Measurements from ENCODE around the gene IL1RAPL1.

The IL1RAPL1 gene

DNA sequence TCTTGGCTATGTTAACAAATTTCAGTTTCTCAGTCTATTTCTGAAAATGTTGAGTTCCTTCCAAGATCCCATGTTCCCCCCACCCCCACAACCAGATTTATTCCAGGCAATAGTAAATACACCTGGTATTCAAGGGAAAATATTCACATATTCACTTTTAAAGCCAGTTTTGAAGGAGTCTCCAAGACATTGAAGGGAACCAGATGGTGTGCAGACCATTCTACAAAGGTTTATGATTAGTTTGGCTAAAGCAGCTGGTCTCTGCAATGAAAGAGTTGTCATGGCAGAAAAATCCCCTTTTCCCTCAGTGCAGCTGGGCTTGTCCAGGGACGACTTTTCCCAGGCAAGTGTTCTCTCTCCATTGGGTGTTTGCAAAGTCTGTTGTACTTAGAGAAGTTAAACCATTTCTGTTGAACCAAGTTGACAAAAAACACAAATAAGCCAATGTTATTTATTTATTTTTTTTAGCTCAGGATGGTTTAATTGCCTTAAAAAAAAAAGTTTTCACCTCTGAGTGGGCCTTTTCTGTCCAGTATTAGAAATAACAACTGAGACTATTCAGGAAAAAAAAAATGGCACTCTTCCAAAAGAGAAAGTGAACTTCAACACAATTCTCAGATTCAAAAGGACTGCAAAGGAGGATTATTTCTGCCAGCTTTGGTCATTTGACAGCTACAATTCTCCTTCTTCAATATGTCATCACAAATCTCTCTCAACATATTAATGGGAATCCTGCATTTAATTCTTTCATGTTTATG is 410.6 kb downstream of the IL1RAPL1 start:
- H3K9me3 ChIP-seq (ENCODE audit: insufficient read depth, low read depth, low read length), result no peaks in the 10 kb centered on the region
- H3K27me3 ChIP-seq (ENCODE audit: insufficient read depth, low read length, poor library complexity, severe bottlenecking), result no peaks in the 10 kb centered on the region
- no peak overlapping the region for H3K4me3 ChIP-seq (ENCODE audit: low read length, poor library complexity, severe bottlenecking)
- H4K20me1 ChIP-seq (ENCODE audit: insufficient read depth, low read length, poor library complexity, severe bottlenecking), result no peaks in the 10 kb centered on the region
- no peak overlapping the region for H3K4me2 ChIP-seq (ENCODE audit: low read depth, low read length, poor library complexity, severe bottlenecking)
- no peaks in the 10 kb centered on the region for H3K36me3 ChIP-seq (ENCODE audit: insufficient read depth, low read length)
- no peaks in the 10 kb centered on the region for H3K9me2 ChIP-seq (replicated peaks; ENCODE audit: low read depth, low read length)
- H3F3A ChIP-seq (ENCODE audit: low read depth), result no peaks in the 10 kb centered on the region
- no peak overlapping the region for H2AFZ ChIP-seq (ENCODE audit: low read length)
- no peak for TF ChIP-seq EZH2phosphoT487 (IDR thresholded peaks at IDR 0.05; ENCODE audit: borderline replicate concordance)
- no peak overlapping the region for H3K9ac ChIP-seq (ENCODE audit: low read depth, low read length, poor library complexity, severe bottlenecking)
- no peaks in the 10 kb centered on the region for H3K79me2 ChIP-seq (ENCODE audit: insufficient read depth, low read length)
- H3K4me1 ChIP-seq (ENCODE audit: insufficient read depth, low read length, poor library complexity, severe bottlenecking), result no peaks in the 10 kb centered on the region

GRCh38 chrX:28998609-28999135 is 411.4 kb downstream of the IL1RAPL1 start:
- no peak for TF ChIP-seq EZH2phosphoT487 (IDR thresholded peaks at IDR 0.05; ENCODE audit: borderline replicate concordance)
- TF ChIP-seq CTCF (conservative IDR thresholded peaks at IDR 0.05; ENCODE audit: low read length), result no peak
- H3K36me3 ChIP-seq (ENCODE audit: insufficient read depth, low read length), result no peaks in the 10 kb centered on the region

DNA sequence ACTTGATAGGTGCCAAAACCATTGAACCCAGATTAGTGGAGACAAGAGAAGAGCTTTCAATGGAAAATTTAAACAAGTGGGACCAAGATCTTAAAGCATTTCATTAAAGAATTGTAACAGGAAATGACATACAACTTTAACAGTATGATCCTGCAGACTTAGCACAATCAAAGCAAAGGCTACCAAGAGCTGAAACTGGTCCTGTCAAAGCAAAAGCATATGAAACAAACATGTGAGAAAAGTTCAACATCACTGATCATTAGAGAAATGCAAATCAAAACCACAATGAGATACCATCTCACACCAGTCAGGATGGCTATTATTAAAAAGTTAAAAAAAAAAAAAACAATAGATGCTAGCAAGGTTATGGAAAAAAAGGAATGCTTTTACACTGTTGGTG is 425.6 kb downstream of the IL1RAPL1 start:
- no peak overlapping the region for H2AFZ ChIP-seq (ENCODE audit: low read length)
- no peak for TF ChIP-seq EZH2phosphoT487 (IDR thresholded peaks at IDR 0.05; ENCODE audit: borderline replicate concordance)
- TF ChIP-seq CTCF (conservative IDR thresholded peaks at IDR 0.05; ENCODE audit: low read length), result no peak
- H3K9me2 ChIP-seq (replicated peaks; ENCODE audit: low read depth, low read length), result no peaks in the 10 kb centered on the region
- no peaks in the 10 kb centered on the region for H3K27me3 ChIP-seq (ENCODE audit: insufficient read depth, low read length, poor library complexity, severe bottlenecking)
- H3F3A ChIP-seq (ENCODE audit: low read depth), result no peaks in the 10 kb centered on the region
- no peak overlapping the region for H3K9ac ChIP-seq (ENCODE audit: low read depth, low read length, poor library complexity, severe bottlenecking)
- H4K20me1 ChIP-seq (ENCODE audit: insufficient read depth, low read length, poor library complexity, severe bottlenecking), result no peaks in the 10 kb centered on the region
- no peak overlapping the region for H3K4me3 ChIP-seq (ENCODE audit: low read length, poor library complexity, severe bottlenecking)
- no peak overlapping the region for H3K4me2 ChIP-seq (ENCODE audit: low read depth, low read length, poor library complexity, severe bottlenecking)
- no peaks in the 10 kb centered on the region for H3K36me3 ChIP-seq (ENCODE audit: insufficient read depth, low read length)
- no peaks in the 10 kb centered on the region for H3K4me1 ChIP-seq (ENCODE audit: insufficient read depth, low read length, poor library complexity, severe bottlenecking)
- H3K79me2 ChIP-seq (ENCODE audit: insufficient read depth, low read length), result no peaks in the 10 kb centered on the region
- no peaks in the 10 kb centered on the region for H3K9me3 ChIP-seq (ENCODE audit: insufficient read depth, low read depth, low read length)

More at GRCh38 chrX:28998609-28999135, 411.4 kb downstream of the IL1RAPL1 start:
- H3K79me2 ChIP-seq (ENCODE audit: insufficient read depth, low read length), result no peaks in the 10 kb centered on the region
- H2AFZ ChIP-seq (ENCODE audit: low read length), result no peak overlapping the region
- no peaks in the 10 kb centered on the region for H3K27me3 ChIP-seq (ENCODE audit: insufficient read depth, low read length, poor library complexity, severe bottlenecking)
- H3F3A ChIP-seq (ENCODE audit: low read depth), result no peaks in the 10 kb centered on the region
- H3K4me2 ChIP-seq (ENCODE audit: low read depth, low read length, poor library complexity, severe bottlenecking), result no peak overlapping the region
- H3K9ac ChIP-seq (ENCODE audit: low read depth, low read length, poor library complexity, severe bottlenecking), result no peak overlapping the region
- no peaks in the 10 kb centered on the region for H4K20me1 ChIP-seq (ENCODE audit: insufficient read depth, low read length, poor library complexity, severe bottlenecking)
- H3K4me1 ChIP-seq (ENCODE audit: insufficient read depth, low read length, poor library complexity, severe bottlenecking), result no peaks in the 10 kb centered on the region
- no peaks in the 10 kb centered on the region for H3K9me3 ChIP-seq (ENCODE audit: insufficient read depth, low read depth, low read length)
- no peaks in the 10 kb centered on the region for H3K9me2 ChIP-seq (replicated peaks; ENCODE audit: low read depth, low read length)
- H3K4me3 ChIP-seq (ENCODE audit: low read length, poor library complexity, severe bottlenecking), result no peak overlapping the region
